GM23338 (cell line): Measurements from ENCODE around the gene ANO1.

Source experiments
- CREB1 ChIP-seq: fragments of 250-450 bp; sonication (Bioruptor Pico); IDR thresholded peaks from 2 replicates; pipeline ENCODE4 v1.5.0; 2020; ENCODE audit warnings: low read depth, mild to moderate bottlenecking, moderate library complexity
- CTCF ChIP-seq, 2 experiments: fragments of 200-600 bp in 1 of 2; sonication (generic) in 1 of 2; conservative IDR thresholded peaks; 2 replicates each; pipeline versions ENCODE4 v1.5.1 to v1.6.1; 2016 to 2017; ENCODE audit warnings: antibody characterized with exemption in 2 of 2, low read depth in 2 of 2, mild to moderate bottlenecking in 2 of 2, moderate library complexity in 1 of 2
- EZH2 ChIP-seq: fragments of 200-600 bp; sonication (generic); IDR thresholded peaks from one replicate; pipeline ENCODE4 v1.8.0; 2017; ENCODE audit warnings: antibody characterized with exemption, mild to moderate bottlenecking, low read depth; ENCODE audit not compliant: unreplicated experiment
- EZH2phosphoT487 ChIP-seq: fragments of 200-600 bp; sonication (generic); IDR thresholded peaks from one replicate; pipeline ENCODE4 v1.8.1; 2018; ENCODE audit warnings: antibody characterized with exemption; ENCODE audit not compliant: unreplicated experiment
- JUNB ChIP-seq: IDR thresholded peaks from one replicate; pipeline ENCODE4 v1.6.1; 2016; ENCODE audit warnings: antibody characterized with exemption; ENCODE audit not compliant: unreplicated experiment
- NANOG ChIP-seq: IDR thresholded peaks from 2 replicates; pipeline ENCODE4 v1.6.1; 2016; ENCODE audit warnings: antibody characterized with exemption, borderline replicate concordance
- POLR2AphosphoS5 ChIP-seq: IDR thresholded peaks from 2 replicates; pipeline ENCODE4 v1.6.1; 2016; ENCODE audit warnings: antibody characterized with exemption, low read depth
- REST ChIP-seq: IDR thresholded peaks from one replicate; pipeline ENCODE4 v1.6.1; 2018; ENCODE audit warnings: antibody characterized with exemption; ENCODE audit not compliant: unreplicated experiment
- STAT1 ChIP-seq: IDR thresholded peaks from one replicate; pipeline ENCODE4 v1.6.1; 2016; ENCODE audit warnings: antibody characterized with exemption; ENCODE audit not compliant: unreplicated experiment
- ZNF114 ChIP-seq: fragments of 250-450 bp; sonication (Bioruptor Pico); IDR thresholded peaks from 2 replicates; pipeline ENCODE4 v1.5.0; 2020; ENCODE audit warnings: mild to moderate bottlenecking, moderate library complexity
- ZNF331 ChIP-seq: fragments of 250-450 bp; sonication (Bioruptor Pico); IDR thresholded peaks from 2 replicates; pipeline ENCODE4 v1.5.0; 2020; ENCODE audit warnings: low read depth, mild to moderate bottlenecking, moderate library complexity
- TF ChIP-seq, protein P1 (sequence below): IDR thresholded peaks from 2 replicates; pipeline ENCODE4 v1.6.1; 2016; ENCODE audit warnings: antibody characterized with exemption
- TF ChIP-seq, protein P2 (sequence below): fragments of 250-450 bp; sonication (Bioruptor Pico); IDR thresholded peaks from 2 replicates; pipeline ENCODE4 v1.5.0; 2020; ENCODE audit warnings: mild to moderate bottlenecking, moderate library complexity

DNA sequence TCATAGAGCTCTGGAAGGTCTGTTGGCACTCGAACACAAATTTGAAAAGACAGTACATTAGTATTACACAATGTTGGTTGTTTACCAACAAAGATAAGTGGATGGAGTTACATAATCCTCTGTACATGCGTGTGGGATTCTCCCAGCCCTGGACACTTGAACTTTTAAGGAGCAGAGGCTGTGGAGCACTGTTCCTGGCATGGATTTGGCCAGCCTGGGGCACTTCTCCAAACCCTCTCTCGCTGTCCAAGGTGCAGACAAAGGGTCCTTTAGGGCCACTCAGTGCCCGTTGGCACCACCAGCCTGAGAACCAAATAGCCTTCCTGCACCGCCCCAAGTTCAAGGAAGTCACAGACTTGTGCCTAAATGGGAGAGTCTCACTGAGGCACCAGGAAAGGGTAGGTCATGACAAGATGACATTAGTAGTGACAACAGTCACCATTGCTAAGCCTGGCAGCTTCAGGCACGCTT, 1.6 kb upstream of the ANO1 start:
- TF ChIP-seq EZH2: no peak
- no peak for TF ChIP-seq POLR2AphosphoS5
- TF ChIP-seq CTCF (conservative IDR thresholded peaks at IDR 0.05; ENCODE audit: low read depth in 2 of 2): no peak
- no peak for TF ChIP-seq ZNF331 (CRISPR knock-in tag)
- no peak for TF ChIP-seq REST
- no peak for TF ChIP-seq EZH2phosphoT487
- no peak for TF ChIP-seq CREB1
- TF ChIP-seq, protein P1, sequence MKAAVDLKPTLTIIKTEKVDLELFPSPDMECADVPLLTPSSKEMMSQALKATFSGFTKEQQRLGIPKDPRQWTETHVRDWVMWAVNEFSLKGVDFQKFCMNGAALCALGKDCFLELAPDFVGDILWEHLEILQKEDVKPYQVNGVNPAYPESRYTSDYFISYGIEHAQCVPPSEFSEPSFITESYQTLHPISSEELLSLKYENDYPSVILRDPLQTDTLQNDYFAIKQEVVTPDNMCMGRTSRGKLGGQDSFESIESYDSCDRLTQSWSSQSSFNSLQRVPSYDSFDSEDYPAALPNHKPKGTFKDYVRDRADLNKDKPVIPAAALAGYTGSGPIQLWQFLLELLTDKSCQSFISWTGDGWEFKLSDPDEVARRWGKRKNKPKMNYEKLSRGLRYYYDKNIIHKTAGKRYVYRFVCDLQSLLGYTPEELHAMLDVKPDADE: no peak
- no peak for TF ChIP-seq JUNB
- TF ChIP-seq ZNF114 (CRISPR knock-in tag): no peak
- no peak for TF ChIP-seq NANOG
- TF ChIP-seq, protein P2, sequence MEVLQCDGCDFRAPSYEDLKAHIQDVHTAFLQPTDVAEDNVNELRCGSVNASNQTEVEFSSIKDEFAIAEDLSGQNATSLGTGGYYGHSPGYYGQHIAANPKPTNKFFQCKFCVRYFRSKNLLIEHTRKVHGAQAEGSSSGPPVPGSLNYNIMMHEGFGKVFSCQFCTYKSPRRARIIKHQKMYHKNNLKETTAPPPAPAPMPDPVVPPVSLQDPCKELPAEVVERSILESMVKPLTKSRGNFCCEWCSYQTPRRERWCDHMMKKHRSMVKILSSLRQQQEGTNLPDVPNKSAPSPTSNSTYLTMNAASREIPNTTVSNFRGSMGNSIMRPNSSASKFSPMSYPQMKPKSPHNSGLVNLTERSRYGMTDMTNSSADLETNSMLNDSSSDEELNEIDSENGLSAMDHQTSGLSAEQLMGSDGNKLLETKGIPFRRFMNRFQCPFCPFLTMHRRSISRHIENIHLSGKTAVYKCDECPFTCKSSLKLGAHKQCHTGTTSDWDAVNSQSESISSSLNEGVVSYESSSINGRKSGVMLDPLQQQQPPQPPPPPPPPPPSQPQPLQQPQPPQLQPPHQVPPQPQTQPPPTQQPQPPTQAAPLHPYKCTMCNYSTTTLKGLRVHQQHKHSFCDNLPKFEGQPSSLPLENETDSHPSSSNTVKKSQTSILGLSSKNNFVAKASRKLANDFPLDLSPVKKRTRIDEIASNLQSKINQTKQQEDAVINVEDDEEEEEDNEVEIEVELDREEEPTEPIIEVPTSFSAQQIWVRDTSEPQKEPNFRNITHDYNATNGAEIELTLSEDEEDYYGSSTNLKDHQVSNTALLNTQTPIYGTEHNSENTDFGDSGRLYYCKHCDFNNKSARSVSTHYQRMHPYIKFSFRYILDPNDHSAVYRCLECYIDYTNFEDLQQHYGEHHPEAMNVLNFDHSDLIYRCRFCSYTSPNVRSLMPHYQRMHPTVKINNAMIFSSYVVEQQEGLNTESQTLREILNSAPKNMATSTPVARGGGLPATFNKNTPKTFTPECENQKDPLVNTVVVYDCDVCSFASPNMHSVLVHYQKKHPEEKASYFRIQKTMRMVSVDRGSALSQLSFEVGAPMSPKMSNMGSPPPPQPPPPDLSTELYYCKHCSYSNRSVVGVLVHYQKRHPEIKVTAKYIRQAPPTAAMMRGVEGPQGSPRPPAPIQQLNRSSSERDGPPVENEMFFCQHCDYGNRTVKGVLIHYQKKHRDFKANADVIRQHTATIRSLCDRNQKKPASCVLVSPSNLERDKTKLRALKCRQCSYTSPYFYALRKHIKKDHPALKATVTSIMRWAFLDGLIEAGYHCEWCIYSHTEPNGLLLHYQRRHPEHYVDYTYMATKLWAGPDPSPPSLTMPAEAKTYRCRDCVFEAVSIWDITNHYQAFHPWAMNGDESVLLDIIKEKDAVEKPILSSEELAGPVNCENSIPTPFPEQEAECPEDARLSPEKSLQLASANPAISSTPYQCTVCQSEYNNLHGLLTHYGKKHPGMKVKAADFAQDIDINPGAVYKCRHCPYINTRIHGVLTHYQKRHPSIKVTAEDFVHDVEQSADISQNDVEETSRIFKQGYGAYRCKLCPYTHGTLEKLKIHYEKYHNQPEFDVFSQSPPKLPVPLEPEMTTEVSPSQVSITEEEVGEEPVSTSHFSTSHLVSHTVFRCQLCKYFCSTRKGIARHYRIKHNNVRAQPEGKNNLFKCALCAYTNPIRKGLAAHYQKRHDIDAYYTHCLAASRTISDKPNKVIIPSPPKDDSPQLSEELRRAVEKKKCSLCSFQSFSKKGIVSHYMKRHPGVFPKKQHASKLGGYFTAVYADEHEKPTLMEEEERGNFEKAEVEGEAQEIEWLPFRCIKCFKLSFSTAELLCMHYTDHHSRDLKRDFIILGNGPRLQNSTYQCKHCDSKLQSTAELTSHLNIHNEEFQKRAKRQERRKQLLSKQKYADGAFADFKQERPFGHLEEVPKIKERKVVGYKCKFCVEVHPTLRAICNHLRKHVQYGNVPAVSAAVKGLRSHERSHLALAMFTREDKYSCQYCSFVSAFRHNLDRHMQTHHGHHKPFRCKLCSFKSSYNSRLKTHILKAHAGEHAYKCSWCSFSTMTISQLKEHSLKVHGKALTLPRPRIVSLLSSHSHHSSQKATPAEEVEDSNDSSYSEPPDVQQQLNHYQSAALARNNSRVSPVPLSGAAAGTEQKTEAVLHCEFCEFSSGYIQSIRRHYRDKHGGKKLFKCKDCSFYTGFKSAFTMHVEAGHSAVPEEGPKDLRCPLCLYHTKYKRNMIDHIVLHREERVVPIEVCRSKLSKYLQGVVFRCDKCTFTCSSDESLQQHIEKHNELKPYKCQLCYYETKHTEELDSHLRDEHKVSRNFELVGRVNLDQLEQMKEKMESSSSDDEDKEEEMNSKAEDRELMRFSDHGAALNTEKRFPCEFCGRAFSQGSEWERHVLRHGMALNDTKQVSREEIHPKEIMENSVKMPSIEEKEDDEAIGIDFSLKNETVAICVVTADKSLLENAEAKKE (CRISPR knock-in tag): no peak
- TF ChIP-seq STAT1: no peak
